M059J (cell line): Measurements from ENCODE around the gene SUGCT. TPM values are rescaled to one million over a fixed set of nuclear protein-coding genes. Genes with fewer than 3 reads are reported as not detected.
A peak's percentile ranks its signal among the peaks of the same experiment; 100 is the strongest.

Experiments
- DNase-seq: peaks from one replicate; pipeline ENCODE4 v3.0.0-alpha.2; 2012; ENCODE audit warnings: low read depth
- total RNA-seq: library from RNA; depleted of rRNA; stranded (reverse); fragments of >200 nt; shearing (Covaris generic); gene quantifications from 2 replicates; pipeline ENCODE4 v1.2.3, GENCODE V29; 2014

SUGCT gene
- total RNA-seq, 1 experiment from 2014 or later = 5.6 TPM

DNA sequence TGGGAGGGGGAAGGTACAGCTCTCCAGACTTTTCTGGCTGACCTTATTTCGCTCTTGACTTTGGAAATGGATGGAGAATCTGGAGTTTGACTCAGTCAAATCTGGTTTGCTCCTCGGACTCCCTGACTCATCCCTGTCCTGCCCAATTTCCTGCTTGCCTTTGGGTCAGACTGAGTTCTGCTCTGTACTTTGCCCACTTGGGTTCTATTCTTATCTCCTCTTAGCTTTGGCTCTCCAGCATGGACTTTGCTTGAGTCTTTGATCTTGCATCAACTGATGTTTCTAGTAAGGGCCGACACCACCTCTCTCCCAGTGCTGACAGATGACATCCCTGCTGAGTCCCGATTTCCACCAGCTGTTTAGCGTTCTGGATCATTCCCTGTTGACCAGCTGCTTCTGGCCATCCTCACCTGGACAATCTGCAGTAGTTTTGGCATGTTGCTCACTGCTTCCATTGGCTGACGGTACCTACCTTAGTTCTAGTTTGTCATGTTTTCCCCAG lies 335.3 kb downstream of the SUGCT start:
- peak; percentile 74 for DNase-seq

- no peak for DNase-seq
Observed at GRCh38 chr7:40470817-40471216, 336.0 kb downstream of the SUGCT start.

- no peak for DNase-seq
Observed at GRCh38 chr7:40471891-40472290, 337.1 kb downstream of the SUGCT start.

DNA sequence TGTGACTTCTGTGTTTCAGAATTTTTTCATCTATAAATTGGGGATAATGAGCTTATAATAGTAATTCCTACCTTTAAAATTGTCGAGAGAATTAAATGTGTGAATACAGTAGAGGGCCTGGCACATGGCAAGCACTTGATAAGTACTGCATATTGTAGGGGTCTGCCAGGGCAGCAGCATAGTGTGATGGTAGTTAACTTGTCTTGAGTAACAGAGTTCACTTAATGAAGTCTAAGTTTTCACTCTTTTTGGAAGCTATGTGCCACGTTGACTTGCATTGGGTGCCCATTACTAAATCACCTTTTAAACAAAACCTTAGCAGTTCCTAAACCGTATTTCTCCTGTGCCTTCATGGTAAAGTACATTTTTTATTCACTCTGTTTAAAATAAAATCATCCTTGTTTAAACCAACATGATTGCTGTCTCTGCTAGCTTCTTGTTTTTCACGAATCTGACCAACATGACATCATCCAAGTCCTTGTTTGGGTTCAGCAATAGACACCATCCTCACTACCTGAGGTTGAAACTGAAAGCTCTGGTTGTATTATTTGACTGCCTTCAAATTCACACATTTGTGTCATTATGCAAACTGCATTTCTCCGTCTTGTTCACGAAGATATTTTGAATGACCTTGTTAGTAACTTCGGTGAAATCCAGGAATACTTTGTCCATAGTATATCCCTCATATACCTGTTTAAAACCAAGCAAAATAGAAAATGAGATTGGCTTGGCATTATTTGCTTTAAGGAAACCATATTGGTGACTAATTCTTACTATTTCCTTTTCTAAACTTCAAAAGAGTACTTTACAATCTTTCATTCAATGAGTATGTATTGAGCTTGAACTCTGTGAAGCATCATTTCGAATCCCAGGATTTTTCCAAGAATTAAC lies 340.2 kb downstream of the SUGCT start:
- peak; percentile 29 for DNase-seq

GRCh38 chr7:40475681-40475982 lies 340.8 kb downstream of the SUGCT start:
- DNase-seq = no peak

DNA sequence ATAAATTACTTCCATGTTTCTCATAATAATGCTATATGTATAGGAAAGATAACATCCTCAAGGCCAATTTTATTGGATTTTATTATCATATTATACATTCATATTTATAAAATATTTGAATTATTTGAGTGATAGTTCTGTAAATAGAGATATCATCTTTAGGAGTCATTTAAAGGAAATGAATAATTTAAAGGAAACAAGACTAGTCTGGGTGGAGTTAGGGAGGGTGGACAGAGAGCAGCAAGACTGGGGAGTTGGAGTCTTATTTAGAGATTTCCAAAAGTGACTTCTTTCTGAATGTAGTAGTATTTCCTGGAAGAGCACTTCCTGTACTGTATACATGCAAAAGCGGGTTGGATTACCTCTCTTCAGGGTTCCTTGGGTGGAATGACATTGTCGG lies 342.3 kb downstream of the SUGCT start:
- no peak for DNase-seq

DNA sequence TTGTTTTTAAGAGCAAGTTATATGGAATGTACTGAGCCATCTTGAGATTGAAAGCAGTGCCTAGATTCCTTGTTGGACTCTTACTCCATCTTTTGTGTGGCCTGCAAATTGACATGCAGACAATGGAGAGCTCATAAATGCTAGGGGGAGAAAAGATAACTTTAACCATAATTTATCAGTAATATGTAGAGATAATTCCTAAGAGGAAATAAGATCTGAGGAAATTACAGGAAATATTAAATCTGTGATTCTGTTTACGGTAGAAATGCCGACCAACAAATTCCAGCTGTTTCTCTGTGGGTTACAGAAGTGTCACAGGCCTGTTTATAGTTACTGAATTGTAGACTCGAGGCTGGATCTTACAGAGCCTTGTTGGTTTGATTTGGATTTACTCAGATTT lies 348.0 kb downstream of the SUGCT start:
- no peak for DNase-seq

DNA sequence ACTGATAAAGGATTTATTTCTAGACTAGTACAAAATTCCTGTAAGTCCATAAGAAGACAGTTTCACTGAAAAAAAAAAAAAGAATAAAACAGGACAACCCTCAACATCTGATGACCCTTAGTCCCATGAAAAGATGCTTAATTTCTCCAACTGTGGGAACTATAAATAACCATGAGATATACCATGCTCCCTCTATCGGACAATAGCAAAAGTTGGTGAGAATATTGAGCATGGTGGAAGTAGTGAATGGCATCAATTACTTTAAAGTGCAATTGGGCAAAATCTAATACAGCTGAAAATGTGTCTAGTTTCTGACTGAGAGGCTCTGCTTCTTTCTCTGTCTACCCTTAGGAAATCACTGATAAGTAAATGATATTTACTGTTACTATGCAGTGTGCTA lies 348.8 kb downstream of the SUGCT start:
- no peak for DNase-seq

DNA sequence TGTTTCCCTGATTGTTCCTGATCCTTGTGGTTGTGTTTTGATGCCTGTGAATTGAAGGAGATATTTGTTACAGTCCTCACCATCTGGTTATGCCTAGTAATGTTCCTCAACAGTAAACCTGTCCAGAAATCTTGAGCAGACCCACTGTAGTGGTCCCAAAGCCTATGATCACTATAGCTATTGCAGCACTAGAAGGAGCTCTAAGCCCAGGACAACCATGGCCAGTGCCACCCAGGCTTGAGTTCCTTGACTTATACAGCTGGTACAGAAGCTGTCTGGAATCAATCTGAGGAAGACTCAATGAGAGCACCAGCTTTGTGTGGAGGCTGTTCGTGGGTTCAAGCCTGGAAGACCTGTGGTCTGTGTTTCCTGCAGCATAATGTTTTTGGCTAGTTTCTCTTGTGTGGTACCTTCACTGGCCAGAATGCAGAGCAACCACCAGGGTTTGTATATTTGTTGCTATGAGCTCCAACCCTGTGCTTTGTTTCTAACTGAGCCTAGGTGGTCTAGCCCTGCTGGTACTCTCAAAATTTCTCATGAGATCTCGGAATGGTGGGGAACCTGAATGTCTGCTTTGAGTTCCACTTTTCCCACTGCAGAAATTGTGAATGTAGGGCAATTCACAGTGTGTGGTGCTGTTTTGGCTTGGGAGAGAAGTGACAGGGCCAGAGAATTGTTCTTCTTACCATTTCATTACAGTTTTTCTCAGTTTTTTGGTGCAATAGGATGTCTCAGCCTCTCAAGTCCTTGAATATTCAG lies 355.2 kb downstream of the SUGCT start:
- DNase-seq = no peak

- no peak for DNase-seq
Observed at GRCh38 chr7:40490603-40490924, 355.8 kb downstream of the SUGCT start.

- DNase-seq = no peak
Observed at GRCh38 chr7:40492946-40493345, 358.1 kb downstream of the SUGCT start.

DNA sequence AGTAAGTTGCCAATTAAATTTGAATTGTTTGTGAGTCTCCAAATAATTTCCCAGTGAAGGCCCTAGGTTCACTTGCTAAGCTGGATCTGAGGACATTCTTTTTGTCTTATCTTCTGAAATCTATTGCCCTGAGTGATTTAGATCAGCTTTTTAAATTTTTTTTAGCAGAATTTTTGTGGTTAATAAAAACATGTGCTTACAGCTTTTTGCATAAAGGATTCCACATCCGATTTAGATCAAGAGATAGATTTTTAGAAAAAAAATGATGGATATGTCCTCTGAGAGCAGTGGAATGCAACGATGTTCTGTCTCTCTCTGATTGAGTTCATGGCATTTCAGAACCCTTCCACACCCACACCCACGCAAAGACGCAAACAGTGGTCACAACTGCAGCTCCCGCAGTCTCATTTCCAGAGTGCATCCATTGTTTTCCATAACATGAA lies 358.8 kb downstream of the SUGCT start:
- DNase-seq = peak; percentile 22

DNA sequence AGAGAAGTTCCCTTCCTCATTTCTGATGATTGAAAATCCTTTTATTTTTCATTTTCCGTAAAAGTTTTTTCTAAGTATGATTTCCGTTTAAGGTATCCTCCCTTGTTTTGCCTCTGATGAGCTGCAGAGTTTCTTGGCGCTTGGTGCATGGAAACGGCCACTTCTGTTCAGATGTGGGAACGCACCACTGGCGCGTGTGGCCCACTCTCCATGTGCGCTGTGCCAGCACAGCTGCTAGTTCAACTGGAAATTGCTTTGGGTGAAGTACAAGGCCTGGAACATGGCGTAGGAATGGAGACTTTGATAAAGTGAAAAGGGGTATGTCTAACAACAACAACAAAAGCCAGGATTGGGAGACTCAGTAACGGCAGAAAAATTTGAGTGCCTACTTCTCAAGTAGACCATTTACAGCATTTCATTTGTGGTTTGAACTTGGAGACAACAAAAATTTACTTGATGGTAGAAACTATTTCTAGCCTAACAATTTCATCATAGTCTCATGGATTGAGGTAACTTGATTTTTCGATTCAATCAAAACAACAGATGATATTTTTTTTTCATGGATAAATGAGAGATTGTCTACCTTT lies 364.2 kb downstream of the SUGCT start:
- no peak for DNase-seq

- no peak for DNase-seq
Observed at GRCh38 chr7:40499718-40500117, 364.9 kb downstream of the SUGCT start.

DNA sequence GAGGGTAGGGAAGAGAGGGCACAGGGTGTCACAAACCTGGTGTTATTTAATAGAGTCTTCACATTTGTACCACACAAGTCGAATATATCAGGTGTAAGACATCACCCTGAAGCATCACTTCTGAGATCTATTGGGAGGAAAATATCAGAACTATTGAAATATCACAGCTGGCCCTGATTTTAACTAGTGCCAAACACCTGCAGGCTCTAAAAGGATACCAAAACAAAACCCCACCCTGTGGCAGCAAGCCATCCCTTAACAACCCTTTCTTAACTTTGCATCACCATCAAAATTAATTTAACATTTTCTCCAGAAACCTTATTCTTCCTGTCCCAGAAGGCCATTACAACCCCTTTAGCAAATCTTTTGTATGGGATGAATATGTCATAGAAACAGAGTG lies 365.4 kb downstream of the SUGCT start:
- DNase-seq = no peak

- DNase-seq = no peak
Observed at GRCh38 chr7:40502359-40502758, 367.6 kb downstream of the SUGCT start.

GRCh38 chr7:40506158-40506557 lies 371.4 kb downstream of the SUGCT start:
- DNase-seq = no peak

- DNase-seq = no peak
Observed at GRCh38 chr7:40507166-40507565, 372.4 kb downstream of the SUGCT start.

DNA sequence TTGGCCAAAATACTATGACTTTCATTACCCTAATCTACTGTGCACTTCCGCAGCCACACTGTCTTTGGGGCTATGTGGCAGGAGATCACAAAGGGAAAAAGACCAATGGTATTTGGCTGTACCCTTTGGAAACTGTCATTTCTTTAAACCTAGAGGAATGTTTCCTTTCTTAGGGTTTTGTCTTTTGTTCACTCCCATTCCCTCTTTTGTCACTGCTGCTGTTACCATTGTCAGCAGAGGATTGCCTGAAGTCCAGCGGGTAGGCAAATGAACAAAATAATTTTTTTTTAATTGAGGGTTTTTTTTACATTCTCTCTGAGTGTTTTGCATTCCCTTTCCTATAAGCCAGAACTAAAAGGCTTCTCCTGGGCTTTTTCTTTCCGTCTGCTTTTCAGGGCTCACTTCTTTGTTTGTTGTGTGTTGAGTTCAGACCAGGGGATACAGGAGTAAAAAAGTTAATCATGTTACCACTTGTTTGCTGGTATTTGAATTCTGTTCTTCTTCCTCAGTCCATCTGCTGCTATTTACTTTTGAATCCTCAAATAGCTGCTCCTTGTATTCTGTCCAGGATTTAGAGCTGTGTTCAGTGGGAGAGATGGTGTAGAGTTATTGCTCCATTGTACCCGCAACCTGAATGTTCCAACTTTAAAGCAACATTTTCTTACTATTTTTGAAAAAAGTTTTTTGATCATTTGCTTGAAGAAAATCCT lies 374.6 kb downstream of the SUGCT start:
- DNase-seq = no peak

GRCh38 chr7:40516376-40516775 lies 381.6 kb downstream of the SUGCT start:
- DNase-seq = peak; percentile 57

- DNase-seq = peak; percentile 24
Observed at GRCh38 chr7:40519009-40519408, 384.2 kb downstream of the SUGCT start.
